Activated CD4-positive, alpha-beta T cell treated with anti-CD3 and anti-CD28 coated beads, Interleukin-2, Interleukin-4, amounts not matched to agents 100 ng/mL and 50 ng/mL, durations not matched to agents 16 hours and 8 hours (primary cell): ENCODE data around the gene THSD4.
"Not testable (repeated sequence)": the region's sequence is repeated elsewhere in the genome, so short reads cannot be mapped to it uniquely, and the experiment has no call there.

Experiments used
- DNase-seq: peaks from one replicate; pipeline ENCODE4 v3.0.0-alpha.2; 2020; ENCODE audit warnings: low spot score

THSD4 gene

GRCh38 chr15:71352125-71352524, 236.9 kb downstream of the THSD4 start:
- no peak for DNase-seq

DNA sequence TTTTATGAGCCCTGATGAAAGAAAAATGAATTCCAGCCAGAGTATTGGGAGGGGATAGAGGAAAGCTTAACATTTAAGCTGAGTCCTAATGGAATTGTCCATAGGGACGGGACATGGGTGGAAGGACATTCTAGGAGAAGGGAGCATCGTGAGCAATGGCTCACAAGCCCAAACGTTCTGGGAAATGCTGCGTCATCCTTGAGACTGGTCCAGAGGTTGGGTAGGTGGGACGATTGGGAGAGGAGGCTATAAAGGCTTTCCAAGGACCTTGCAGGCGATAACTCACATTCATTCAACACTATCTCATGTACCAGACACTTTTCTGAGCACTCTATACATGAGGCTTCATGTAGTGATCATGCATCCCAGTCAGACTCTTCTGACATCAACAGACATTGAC, 237.5 kb downstream of the THSD4 start:
- no peak for DNase-seq

- no peak for DNase-seq
Observed at GRCh38 chr15:71353171-71353570, 237.9 kb downstream of the THSD4 start.

DNA sequence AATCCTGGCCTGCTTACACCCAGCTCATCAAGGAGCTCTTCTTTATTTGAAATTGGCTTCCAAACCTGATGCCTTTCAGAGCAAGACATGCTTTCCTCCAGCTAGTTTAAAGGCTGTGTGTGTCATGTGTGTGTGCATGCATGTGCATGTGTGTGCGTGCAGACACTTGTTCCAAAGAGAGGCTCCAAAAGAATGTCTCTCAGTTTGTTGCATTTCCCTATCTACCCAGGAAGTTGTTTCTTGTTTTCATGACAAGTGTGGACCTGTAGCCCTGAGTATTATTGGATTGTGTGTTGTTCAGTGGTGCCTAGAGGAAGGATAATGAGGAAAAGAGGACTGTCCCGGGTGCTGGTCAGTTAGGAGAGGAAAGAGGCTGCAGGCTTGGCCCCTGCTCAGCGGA, 240.0 kb downstream of the THSD4 start:
- DNase-seq: no peak

DNA sequence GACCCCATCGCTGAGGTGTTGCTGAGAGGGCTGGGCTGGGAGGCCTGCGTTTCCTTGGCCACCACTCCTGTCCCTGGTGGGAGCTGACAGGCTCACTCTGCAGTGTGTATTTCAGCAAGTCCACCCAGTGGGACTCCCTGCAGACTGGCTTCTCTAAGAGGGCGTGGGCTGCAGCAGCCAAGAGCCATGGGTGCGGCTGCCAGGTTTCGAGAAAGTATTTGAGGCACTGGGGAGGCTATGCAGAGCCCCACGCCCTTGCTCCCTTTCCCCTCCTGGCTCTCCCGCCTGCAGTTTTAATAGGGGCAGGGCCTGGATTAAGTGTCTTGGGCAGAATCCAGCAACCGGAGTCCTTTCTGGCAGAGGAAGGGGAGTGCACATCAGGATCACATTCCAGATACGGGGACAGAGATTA, 242.1 kb downstream of the THSD4 start:
- DNase-seq: no peak

- DNase-seq: no peak
Observed at GRCh38 chr15:71357967-71358366, 242.7 kb downstream of the THSD4 start.

DNA sequence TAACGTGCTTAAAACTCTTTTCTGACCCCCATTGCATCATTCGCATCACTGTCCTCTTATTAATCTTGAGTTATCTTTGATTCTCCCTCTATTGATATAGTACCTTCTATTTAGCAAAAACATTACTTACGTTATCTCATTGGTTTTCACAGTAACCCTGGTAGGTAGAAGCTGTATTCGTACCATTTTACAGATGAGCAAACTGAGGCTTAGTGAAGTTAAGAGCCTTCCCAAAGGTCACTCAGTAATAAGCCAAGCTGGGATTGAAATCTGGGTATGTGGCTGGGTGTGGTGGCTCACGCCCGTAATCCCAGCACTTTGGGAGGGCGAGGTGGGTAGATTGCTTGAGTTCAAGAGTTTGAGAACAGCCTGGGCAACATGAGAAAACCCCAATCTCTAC, 244.0 kb downstream of the THSD4 start:
- no peak for DNase-seq

- no peak for DNase-seq
Observed at GRCh38 chr15:71362556-71362955, 247.3 kb downstream of the THSD4 start.

DNA sequence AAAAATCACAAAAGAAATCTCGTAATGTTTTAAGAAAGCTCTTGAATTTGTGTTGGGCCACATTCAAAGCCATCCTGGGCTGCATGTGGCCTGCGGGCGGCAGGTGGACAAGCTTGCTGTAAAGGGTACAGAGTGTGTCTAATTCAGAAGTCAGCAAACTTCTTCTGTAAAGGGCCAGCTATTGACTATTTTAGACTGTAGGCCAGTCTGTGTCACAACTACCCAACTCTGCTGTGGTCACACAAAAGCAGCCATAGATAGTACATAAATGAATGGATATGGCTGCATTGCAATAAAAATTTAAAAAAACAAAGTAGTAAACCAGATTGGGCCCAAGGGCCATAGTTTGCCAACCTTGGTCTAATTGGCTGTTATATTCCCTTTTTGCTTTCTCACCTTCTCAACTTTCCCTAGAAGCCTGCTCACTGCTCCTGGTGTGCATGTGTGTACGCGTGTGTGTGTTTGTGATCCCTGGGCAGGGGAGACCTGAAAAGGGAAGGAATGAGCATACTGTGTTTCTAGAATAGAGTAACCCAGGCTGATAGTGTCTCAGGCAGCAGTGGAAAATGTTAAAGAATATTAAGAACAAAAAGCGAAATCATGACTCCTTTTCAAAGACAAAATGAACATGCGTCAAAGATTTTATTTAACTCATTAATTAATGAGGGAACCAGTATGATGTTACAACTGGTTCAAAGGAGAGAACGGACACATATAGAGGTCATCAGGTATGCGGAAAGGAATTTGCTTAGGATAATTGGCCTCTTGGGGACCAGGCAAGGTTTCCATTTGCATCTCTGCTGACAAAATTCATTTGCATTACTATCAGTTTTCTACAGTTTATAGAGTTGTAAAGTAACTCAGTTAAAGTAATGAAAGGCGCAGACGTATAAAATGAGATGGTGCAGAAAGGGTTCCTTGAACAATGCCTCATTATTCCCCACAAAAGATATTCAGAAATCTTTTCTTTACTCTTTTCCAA, 248.0 kb downstream of the THSD4 start:
- no peak for DNase-seq

- no peak for DNase-seq
Observed at GRCh38 chr15:71364117-71364584, 248.9 kb downstream of the THSD4 start.

DNA sequence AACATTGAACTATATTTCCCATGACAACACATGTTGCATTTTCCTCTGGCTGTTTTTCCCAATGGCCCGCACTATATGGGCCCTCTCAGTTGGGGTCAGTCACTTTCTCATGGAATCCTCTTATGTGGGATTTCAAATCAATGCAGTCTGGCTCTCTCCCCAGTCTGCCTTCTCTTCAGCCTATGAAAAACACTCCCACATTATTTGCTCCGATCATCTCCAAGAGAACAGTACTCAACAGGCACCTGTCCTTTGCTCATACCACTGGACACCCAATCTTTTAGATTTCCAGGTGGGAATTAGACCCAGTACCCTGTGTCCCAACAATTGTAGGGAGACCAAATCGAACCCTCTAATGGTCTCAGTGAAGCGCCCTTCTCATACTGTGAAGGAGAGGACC, 251.3 kb downstream of the THSD4 start:
- DNase-seq: no peak

DNA sequence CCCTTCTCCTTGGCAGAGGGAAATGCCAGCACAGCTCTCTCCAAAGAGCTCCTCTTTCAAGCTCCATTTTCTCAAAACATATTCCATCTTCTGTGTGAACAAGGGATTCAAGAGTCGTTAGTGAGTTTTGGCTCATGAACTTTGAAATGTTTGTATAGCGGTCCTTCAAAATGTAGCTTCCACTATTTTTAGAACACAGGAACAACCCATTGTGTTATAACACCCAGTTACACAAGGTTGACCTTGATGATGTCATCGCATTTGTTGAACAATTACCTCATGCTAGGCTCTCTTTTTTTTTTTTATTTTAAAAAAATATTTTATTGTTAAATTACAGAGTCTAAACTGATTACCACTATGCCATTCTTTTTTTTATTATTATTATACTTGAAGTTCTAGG, 251.7 kb downstream of the THSD4 start:
- DNase-seq: no peak

GRCh38 chr15:71367737-71368136, 252.5 kb downstream of the THSD4 start:
- DNase-seq: not testable (repeated sequence)

DNA sequence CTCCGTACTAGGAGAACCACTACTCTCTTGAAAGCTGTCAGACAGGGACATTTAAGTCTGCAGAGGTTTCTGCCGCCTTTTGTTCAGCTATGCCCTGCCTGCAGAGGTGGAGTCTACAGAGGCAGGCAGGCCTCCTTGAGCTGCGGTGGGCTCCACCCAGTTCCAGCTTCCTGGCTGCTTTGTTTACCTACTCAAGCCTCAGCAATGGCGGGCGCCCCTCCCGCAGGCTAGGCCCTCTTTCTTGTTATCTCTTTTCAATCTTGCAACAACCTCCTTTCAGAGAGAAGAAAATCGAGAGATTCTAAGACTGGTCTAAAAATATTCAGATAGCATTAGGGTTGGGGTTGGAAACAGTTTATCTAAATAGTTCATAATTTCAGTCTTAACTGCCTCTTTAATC, 257.5 kb downstream of the THSD4 start:
- DNase-seq: not testable (repeated sequence)

DNA sequence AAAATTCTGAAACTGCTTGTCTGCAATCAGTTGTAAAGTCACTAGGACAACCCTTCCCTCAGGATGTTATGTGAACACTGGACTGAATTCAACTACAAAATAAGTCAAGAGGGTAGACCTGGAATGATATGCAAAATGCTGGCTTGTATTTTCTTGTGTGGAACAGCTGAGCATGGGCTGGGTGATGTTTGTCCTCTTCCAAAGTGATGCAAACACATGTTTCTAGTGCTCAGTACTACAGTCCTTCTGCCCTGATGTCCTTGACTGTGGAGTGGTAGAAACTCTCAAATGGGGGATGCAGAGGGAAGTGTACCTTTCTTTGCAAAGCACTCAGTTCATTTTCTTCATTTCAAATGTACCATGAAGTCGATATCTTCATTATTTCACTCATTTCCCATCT, 258.6 kb downstream of the THSD4 start:
- no peak for DNase-seq

GRCh38 chr15:71374607-71375352, 259.5 kb downstream of the THSD4 start:
- DNase-seq: no peak

- DNase-seq: no peak
Observed at GRCh38 chr15:71375934-71376333, 260.7 kb downstream of the THSD4 start.

GRCh38 chr15:71379893-71380292, 264.6 kb downstream of the THSD4 start:
- no peak for DNase-seq

GRCh38 chr15:71380345-71380744, 265.1 kb downstream of the THSD4 start:
- no peak for DNase-seq

DNA sequence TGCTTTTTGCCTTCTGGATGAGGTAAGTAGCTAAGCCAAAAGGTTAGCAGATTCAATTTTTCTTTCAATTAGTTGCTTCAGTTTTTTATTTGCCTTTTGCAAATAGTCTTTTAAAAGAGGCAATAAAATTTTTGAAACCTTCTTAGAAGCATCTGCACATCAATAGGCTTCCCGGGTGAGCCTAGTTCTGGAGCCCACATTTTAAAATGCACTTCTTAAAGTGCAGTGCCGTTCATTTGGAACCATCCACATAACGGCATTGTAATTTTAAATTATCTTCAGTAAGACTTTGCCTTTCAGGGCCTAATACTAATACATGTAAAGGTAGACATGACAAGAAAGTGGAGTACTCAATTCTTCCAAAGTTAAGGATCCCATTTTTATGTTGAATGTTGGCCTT, 269.2 kb downstream of the THSD4 start:
- DNase-seq: no peak

GRCh38 chr15:71385026-71385425, 269.8 kb downstream of the THSD4 start:
- DNase-seq: no peak

DNA sequence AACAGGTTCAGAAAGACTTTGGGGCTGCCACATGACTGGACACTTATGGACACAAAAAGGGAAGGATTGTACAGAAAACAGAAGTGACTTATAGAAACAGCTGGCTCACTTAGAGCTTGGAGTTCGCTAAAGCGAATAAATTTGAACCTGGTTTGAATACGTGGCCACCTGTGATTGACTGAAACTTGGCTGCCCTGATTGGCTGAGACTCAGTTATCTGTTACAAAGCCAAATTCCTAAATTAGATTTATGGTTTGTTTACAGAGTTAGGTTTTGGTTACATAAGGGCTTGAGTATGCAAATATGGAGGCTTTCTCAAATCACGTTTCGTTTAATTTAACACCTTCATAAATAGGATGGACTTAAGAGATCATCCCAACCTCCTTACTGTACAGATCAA, 270.2 kb downstream of the THSD4 start:
- no peak for DNase-seq

- DNase-seq: no peak
Observed at GRCh38 chr15:71386005-71386404, 270.7 kb downstream of the THSD4 start.
